ENCODE data around the gene OR1L6. TPM values are rescaled to one million over a fixed set of nuclear protein-coding genes. Genes with fewer than 3 reads are reported as not detected.
A peak's percentile ranks its signal among the peaks of the same experiment; 100 is the strongest.

The OR1L6 gene
- total RNA-seq, 1 donor from 2014 or later = not detected

DNA sequence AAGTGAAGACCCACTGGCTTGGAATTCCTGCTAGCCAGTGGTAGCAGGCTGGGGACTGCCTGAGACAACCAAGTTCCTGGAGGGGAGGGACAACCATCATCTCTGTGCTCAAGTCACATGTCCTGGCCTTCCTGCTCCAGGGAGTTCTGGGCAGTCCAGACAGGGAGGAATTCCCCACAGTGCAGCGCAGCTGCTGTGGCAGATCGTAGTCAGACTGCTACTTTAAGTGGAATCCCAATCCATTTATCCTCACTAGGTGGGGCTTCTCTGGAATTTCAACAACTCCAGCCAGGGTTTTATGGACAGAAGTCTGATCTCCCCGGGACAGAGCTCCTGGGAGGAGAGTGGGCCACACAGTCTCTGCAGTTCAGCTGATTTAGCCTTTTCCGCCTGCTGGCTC, 25.7 kb downstream of the OR1L6 start:
- TF ChIP-seq, protein P1, sequence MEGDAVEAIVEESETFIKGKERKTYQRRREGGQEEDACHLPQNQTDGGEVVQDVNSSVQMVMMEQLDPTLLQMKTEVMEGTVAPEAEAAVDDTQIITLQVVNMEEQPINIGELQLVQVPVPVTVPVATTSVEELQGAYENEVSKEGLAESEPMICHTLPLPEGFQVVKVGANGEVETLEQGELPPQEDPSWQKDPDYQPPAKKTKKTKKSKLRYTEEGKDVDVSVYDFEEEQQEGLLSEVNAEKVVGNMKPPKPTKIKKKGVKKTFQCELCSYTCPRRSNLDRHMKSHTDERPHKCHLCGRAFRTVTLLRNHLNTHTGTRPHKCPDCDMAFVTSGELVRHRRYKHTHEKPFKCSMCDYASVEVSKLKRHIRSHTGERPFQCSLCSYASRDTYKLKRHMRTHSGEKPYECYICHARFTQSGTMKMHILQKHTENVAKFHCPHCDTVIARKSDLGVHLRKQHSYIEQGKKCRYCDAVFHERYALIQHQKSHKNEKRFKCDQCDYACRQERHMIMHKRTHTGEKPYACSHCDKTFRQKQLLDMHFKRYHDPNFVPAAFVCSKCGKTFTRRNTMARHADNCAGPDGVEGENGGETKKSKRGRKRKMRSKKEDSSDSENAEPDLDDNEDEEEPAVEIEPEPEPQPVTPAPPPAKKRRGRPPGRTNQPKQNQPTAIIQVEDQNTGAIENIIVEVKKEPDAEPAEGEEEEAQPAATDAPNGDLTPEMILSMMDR (IDR thresholded peaks at IDR 0.05; ENCODE audit: insufficient read depth, low read length, poor library complexity, severe bottlenecking) = no peak
- Histone ChIP-seq H3K27me3 (ENCODE audit: control insufficient read depth, insufficient read depth, low read length) (no peaks in the 10 kb centered on the region), H3K36me3 (ENCODE audit: control insufficient read depth, insufficient read depth, low read length) (no peaks in the 10 kb centered on the region), H3K4me3 (ENCODE audit: low read depth, low read length) (no peak overlapping the region)
- DNase-seq (ENCODE audit: low read depth) = no peak

DNA sequence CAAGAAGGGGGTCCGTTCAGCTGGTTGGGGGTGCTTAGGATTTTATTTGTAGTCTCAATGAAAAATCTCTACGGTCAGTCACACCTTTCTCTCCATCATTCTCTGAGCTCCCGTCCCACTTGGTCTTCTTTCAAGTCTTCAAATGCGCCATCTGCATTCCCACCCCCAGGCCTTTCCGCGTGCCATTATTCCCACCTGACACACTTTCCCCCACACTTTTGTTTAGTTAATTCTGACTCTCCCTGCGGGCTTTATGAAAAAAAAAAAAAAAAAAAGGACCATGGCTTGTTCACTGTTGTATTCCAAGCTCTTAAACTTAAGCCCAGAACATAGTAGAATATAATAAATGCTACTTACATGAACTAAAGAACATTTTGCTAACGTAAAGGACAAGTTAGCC, 34.9 kb downstream of the OR1L6 start:
- DNase-seq (ENCODE audit: low read depth) = no peak
- Histone ChIP-seq H3K36me3 (ENCODE audit: control insufficient read depth, insufficient read depth, low read length) (no peaks in the 10 kb centered on the region), H3K27me3 (ENCODE audit: control insufficient read depth, insufficient read depth, low read length) (no peaks in the 10 kb centered on the region), H3K4me3 (ENCODE audit: low read depth, low read length) (no peak overlapping the region)
- TF ChIP-seq, protein P1 (IDR thresholded peaks at IDR 0.05; ENCODE audit: insufficient read depth, low read length, poor library complexity, severe bottlenecking) = no peak

DNA sequence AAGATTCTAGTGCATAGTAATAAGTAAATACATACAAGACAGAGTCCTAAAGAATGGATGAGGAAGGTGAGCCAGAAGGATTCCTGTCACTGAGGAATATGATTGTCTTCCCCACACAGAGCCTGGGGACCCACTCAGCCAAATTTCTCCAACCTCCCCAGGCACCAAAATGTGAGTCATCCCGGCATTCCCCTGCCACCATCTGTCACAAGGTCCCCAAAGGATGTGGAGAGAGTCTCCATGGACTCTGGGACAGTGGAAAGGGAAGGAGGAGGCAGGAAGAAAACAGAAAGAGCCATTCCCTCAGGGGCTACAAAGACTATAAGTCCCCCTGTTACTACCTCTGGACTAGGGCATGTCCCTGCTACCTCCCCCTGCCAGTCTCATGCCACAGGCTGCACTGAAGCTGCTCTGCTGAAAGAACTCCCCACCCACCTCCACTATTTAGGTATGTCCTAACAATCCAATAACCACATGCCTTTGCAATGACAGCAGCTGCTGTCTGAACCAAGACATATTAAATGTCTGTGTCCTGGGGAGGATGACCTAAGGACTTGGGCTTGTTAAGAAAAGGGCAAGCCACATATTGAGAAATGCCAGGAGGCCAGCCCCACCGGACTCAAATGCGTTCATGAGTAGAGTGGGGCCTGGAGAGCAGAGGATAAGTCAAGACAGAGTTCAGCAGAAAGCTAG, 36.0 kb downstream of the OR1L6 start:
- no peaks in the 10 kb centered on the region for H3K36me3 ChIP-seq (ENCODE audit: control insufficient read depth, insufficient read depth, low read length)
- peak; percentile 34 for DNase-seq (ENCODE audit: low read depth)
- TF ChIP-seq, protein P1 (IDR thresholded peaks at IDR 0.05; ENCODE audit: insufficient read depth, low read length, poor library complexity, severe bottlenecking) = no peak
- H3K27me3 ChIP-seq (ENCODE audit: control insufficient read depth, insufficient read depth, low read length) = no peaks in the 10 kb centered on the region
- H3K4me3 ChIP-seq (ENCODE audit: low read depth, low read length) = no peak overlapping the region

DNA sequence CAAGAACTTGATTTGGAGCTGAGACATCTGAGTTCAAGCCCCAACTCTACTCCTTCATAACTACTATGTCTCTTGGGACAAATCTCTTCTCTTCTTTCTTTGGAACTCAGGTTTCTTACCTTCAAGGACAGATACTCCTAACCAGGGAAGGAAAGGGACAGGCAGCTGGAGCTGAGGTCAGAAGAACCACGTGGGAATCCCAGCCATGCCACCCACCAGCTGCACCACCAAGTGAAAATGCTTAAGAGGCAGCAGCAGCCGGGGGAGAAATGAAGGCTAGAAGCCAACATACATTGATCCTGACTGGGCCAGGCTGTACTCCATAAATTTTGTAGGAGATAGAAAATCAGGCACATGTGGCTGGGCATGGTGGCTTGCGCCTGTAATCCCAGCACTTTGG, 37.1 kb downstream of the OR1L6 start:
- H3K36me3 ChIP-seq (ENCODE audit: control insufficient read depth, insufficient read depth, low read length) = no peaks in the 10 kb centered on the region
- TF ChIP-seq, protein P1 (IDR thresholded peaks at IDR 0.05; ENCODE audit: insufficient read depth, low read length, poor library complexity, severe bottlenecking) = no peak
- no peak for DNase-seq (ENCODE audit: low read depth)
- no peaks in the 10 kb centered on the region for H3K27me3 ChIP-seq (ENCODE audit: control insufficient read depth, insufficient read depth, low read length)
- H3K4me3 ChIP-seq (ENCODE audit: low read depth, low read length) = no peak overlapping the region

DNA sequence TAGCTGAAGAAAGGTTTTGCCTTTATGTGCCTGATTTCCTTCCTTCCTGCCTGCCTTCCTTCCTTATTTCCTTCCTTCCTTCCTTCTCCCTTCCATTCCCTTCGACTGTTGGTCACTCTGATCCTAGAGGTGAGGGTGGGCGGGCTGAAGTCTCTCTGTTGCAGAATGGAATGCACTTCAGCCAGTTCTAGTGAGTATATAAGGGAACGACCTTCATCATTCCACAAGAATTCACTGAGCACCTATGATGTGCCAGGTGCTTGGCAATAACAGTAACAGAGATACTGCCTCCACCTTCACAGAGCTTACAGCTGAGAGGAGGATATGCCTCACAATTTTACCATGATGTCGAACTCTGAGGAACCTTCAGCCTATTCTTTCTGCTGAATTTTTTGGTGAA, 37.9 kb downstream of the OR1L6 start:
- H3K36me3 ChIP-seq (ENCODE audit: control insufficient read depth, insufficient read depth, low read length) = no peaks in the 10 kb centered on the region
- no peak overlapping the region for H3K4me3 ChIP-seq (ENCODE audit: low read depth, low read length)
- DNase-seq (ENCODE audit: low read depth) = no peak
- TF ChIP-seq, protein P1 (IDR thresholded peaks at IDR 0.05; ENCODE audit: insufficient read depth, low read length, poor library complexity, severe bottlenecking) = no peak
- no peaks in the 10 kb centered on the region for H3K27me3 ChIP-seq (ENCODE audit: control insufficient read depth, insufficient read depth, low read length)

DNA sequence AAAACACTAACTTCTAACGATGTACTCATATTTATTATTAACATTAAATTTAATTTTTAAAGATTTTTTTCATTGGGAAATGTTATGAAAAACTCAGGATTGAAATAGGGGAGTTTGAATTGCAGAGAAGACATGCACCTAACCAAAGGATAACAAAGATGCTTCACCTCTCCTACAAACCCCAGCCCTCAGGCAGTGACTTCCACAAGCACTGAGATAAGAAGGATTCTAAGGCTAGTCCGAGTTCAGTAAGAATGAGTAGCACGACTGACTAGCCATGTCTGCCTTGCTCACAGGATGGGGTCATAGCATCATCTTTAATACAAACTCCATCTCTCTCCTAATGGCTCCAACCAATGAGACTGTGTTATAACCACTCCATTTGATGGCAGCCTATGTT, 39.6 kb downstream of the OR1L6 start:
- DNase-seq (ENCODE audit: low read depth) = no peak
- no peaks in the 10 kb centered on the region for H3K36me3 ChIP-seq (ENCODE audit: control insufficient read depth, insufficient read depth, low read length)
- TF ChIP-seq, protein P1 (IDR thresholded peaks at IDR 0.05; ENCODE audit: insufficient read depth, low read length, poor library complexity, severe bottlenecking) = no peak
- no peak overlapping the region for H3K4me3 ChIP-seq (ENCODE audit: low read depth, low read length)
- H3K27me3 ChIP-seq (ENCODE audit: control insufficient read depth, insufficient read depth, low read length) = no peaks in the 10 kb centered on the region
